ENCODE measurements around the gene AKT3.
"Not testable (repeated sequence)": the region's sequence is repeated elsewhere in the genome, so short reads cannot be mapped to it uniquely, and the experiment has no call there.

Gene AKT3

DNA sequence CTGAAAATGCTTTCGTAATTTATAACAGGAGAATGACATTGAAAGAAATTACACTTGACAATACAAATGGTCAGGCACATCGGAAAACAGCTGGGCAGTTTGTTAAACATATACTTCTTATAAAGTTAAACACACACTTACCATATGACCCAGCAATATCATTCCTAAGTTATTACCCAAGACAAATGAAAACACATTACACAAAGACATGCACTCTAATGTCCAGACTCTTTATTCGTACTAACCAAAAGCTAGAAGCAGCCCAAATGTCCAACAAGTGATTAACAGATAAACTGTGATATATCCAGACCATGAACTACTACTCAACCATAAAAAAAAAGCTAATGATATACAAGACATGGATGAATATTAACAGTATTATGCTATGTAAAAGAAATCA, 8.5 kb downstream of the AKT3 start:
- DNase-seq (ENCODE audit: low read depth), result peak; percentile 75

GRCh38 chr1:243837907-243838535, 12.0 kb downstream of the AKT3 start:
- peak; percentile 42 for DNase-seq (ENCODE audit: low read depth)

- DNase-seq (ENCODE audit: low read depth), result no peak
Observed at GRCh38 chr1:243834130-243834529, 15.9 kb downstream of the AKT3 start.

- peak; percentile 26 for DNase-seq (ENCODE audit: low read depth)
Observed at GRCh38 chr1:243831463-243831862, 18.6 kb downstream of the AKT3 start.

DNA sequence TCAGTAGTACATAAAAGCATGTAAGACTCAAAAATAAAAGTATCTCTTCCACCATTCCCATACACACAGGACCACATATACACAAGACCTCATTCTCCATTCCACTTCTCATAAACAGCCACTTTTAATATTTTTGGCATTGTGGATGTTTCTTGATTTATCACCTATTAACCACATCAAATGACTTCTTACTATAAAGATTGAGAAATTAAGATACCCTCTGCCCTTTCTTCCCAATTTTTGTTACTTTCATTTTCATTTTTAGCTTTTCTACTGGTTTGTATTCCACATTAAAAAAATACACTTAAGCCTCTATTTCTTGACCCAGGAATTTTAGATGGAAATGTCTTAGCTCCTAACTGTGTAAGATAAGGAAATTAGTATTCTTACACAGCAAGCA, 22.8 kb downstream of the AKT3 start:
- no peak for DNase-seq (ENCODE audit: low read depth)

DNA sequence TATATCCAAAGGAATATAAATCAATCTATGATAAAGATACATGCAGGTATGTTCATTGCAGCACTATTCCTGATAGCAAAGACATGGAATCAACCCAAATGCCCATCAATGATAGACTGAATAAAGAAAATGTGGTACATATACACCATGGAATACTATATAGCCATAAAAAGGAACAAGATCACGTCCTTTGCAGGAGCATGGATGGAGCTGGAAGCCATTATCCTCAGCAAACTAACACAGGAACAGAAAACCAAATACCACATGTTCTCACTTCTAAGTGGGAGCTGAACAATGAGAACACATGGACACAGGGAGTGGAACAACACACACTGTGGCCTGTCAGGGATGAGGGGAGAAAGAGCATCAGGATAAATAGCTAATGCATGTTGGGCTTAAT, 25.1 kb downstream of the AKT3 start:
- DNase-seq (ENCODE audit: low read depth), result not testable (repeated sequence)

GRCh38 chr1:243821177-243821680, 28.8 kb downstream of the AKT3 start:
- DNase-seq (ENCODE audit: low read depth), result no peak

DNA sequence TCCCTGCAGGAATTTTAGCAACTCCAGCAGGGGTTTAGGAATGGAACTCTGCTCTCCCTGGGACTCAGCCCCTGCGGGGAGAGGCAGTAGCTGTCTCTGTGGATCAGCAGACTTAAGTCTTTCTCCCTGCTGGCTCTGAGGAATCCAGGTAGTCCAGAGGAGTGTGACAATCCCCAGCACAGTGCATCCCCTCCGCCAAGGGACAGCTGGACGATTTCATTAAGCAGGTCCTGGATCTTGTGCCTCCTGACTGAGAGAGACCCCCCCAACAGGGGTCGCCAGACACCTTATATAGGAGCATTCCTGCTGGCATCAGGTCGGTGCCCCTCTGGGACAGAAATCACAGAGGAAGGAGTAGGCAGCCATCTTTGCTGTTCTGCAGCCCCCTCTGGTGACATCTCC, 30.6 kb downstream of the AKT3 start:
- no peak for DNase-seq (ENCODE audit: low read depth)

- no peak for DNase-seq (ENCODE audit: low read depth)
Observed at GRCh38 chr1:243818978-243819377, 31.1 kb downstream of the AKT3 start.

DNA sequence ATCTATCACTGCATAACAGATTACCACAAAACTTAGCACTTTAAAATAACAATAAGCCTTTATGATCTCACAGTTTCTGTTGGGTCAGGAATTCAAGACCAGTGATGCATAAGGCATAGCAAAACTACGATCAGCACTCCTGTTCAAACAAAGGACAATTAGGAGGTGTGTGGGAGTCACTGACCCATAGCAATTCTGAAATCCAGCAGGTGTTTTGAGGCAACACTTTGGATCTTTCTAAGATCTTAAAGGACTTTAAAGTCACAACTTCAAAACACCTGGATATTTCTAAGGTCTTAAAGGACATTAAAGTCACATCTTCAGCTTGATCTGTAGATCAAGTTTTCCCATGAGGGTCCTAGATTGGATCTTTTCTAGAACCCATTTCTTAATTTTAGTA, 35.3 kb downstream of the AKT3 start:
- no peak for DNase-seq (ENCODE audit: low read depth)

GRCh38 chr1:243807346-243807745, 42.7 kb downstream of the AKT3 start:
- not testable (repeated sequence) for DNase-seq (ENCODE audit: low read depth)

DNA sequence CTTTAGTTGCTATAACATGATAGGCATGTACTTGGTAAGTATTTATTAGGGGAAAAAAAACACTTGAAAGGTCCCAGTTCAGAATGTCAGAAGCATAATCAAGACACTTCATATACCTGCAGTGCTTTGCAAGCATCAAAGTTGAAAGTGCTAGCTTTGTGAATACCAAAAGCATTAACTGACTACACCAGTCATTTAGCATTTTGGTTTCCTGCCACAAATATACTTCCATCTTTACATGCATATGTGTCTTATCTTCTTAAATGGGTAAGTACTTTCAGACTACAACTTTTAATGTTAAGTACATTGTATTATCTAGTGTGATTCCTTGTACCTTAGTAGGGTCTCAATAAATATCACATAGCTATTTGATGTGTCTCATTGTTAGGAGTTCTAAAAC, 43.7 kb downstream of the AKT3 start:
- DNase-seq (ENCODE audit: low read depth), result no peak

DNA sequence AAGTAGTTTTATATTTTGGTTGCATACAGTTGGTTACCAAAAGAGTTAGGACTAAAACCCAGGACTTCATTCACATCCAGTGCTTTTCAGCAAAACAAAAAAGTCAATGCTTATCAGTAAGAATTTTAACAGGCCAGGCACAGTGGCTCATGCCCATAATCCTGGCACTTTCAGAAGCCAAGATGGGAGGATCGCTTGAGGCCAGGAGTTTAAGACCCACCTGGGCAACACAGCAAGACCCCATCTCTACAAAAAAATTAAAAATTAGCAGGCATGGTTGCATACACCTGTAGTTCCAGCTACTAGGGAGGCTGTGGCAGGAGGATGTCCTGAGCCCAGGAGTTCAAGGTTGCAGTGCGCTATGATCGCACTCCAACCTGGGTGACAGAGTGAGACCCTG, 47.3 kb downstream of the AKT3 start:
- no peak for DNase-seq (ENCODE audit: low read depth)

GRCh38 chr1:243801378-243801777, 48.7 kb downstream of the AKT3 start:
- DNase-seq (ENCODE audit: low read depth), result no peak

DNA sequence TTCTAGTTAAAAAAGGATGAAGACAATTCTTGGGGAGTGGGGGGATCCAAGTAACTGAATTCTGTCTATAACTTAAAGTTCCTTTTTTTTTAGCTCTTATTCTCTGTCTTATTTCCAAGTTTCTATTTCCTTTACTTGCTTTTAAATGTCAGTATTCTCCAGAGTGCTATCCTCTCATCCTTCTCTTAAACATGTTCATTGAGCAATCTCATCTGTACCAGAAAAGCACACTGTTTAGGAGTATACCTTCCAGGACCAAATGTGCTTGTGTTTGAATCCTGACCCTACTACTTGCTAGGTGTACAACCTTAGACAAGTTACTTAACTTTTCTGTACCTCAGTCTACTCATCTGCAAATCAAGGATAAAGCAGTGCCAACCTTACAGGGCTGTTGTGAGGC, 50.1 kb downstream of the AKT3 start:
- peak; percentile 32 for DNase-seq (ENCODE audit: low read depth)

- DNase-seq (ENCODE audit: low read depth), result peak; percentile 97
Observed at GRCh38 chr1:243798726-243799125, 51.3 kb downstream of the AKT3 start.

- DNase-seq (ENCODE audit: low read depth), result no peak
Observed at GRCh38 chr1:243796016-243796415, 54.0 kb downstream of the AKT3 start.

- DNase-seq (ENCODE audit: low read depth), result no peak
Observed at GRCh38 chr1:243793298-243793697, 56.7 kb downstream of the AKT3 start.

DNA sequence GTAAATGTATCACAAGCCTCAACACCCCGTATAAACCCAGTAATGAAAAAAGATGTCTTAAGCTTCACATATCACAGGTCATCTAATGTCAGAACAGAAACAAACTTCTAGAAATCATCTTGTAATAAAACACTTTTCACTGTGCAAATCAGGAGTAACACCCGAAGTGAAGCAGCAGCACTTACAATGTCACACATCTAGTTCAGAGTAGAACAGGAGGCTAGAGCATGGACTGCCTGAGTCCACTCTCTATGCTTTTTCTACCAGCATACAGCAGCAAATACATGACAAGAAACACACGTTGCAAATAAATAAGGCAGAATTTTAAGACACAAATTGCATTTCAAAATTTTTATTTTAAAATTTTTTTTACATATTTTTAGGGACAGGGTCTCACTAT, 57.2 kb downstream of the AKT3 start:
- no peak for DNase-seq (ENCODE audit: low read depth)

- DNase-seq (ENCODE audit: low read depth), result no peak
Observed at GRCh38 chr1:243792401-243792800, 57.6 kb downstream of the AKT3 start.

DNA sequence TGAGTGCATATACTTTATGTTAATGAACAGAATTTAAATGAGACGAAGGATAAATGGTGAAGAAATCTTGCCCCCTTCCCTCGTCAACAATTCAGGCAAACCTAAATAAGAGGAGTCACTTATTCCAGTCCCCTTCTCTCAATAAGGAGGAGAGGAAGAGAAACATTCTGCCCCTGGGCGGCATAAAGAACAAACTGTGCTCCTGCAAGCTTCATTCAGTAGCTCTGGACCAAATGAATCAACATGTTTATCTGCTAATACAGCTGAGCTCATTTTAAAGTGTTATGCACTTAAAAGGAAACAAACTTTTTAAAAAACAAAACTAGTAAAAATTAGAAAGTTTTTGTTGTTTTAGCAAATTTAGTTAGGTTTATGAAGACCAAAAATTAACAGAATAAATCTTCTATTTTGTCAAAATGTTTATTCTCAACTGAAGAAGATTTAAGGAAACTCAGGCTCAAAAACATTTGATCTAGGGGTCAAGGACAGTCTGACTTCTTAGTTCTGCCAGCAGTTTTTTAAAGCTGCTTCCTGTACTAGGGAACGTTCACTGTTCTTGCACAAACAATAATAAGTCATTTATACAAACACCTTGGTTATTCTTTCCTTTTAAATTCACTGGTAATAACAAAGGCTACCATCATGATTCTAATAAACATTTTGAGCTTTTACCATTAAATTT, 58.3 kb downstream of the AKT3 start:
- DNase-seq (ENCODE audit: low read depth), result peak; percentile 61

GRCh38 chr1:243790404-243790803, 59.6 kb downstream of the AKT3 start:
- no peak for DNase-seq (ENCODE audit: low read depth)

GRCh38 chr1:243786531-243786930, 63.5 kb downstream of the AKT3 start:
- no peak for DNase-seq (ENCODE audit: low read depth)

DNA sequence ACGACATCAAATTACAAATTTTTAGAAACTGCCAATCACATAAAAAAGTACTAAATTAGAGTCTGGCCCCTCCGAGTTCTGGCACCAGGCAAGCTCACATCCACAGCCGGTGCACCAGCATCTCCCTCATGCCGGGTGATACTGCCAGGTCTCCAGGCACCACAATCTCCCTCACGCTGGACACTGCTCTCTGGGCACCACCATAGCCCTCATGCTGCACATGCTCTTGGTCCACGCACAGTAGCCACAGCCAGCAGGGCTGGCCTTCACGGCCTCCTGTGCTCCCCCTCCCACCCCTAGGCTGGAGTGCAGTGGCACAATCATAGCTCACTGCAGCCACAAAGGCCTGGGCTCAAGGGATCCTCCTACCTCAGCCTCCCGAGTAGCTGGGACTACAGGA, 65.5 kb downstream of the AKT3 start:
- no peak for DNase-seq (ENCODE audit: low read depth)
